ENCODE measurements around the gene SBF2.

DNA sequence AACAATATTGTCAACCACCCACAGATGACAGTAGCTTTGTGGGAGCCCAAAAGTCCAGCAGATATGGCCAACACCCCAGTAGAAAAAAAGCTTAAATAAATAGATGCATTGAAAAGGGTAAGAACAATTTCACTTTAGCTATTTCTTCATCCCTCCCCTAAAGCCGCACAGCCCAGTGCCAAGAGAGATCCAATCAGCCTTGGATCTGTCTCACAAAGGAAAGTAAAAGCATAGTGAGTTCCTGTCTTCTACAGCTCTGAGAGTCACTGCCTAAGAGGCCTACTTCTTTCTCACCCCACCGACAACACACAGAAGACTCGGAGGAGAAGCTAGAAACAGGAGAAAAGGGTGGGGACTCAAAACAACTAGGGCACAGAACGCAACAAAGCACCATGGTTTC, 196.4 kb downstream of the SBF2 start:
- no peak for TF ChIP-seq POLR2AphosphoS5 (IDR thresholded peaks at IDR 0.05)
- TF ChIP-seq, protein P1, sequence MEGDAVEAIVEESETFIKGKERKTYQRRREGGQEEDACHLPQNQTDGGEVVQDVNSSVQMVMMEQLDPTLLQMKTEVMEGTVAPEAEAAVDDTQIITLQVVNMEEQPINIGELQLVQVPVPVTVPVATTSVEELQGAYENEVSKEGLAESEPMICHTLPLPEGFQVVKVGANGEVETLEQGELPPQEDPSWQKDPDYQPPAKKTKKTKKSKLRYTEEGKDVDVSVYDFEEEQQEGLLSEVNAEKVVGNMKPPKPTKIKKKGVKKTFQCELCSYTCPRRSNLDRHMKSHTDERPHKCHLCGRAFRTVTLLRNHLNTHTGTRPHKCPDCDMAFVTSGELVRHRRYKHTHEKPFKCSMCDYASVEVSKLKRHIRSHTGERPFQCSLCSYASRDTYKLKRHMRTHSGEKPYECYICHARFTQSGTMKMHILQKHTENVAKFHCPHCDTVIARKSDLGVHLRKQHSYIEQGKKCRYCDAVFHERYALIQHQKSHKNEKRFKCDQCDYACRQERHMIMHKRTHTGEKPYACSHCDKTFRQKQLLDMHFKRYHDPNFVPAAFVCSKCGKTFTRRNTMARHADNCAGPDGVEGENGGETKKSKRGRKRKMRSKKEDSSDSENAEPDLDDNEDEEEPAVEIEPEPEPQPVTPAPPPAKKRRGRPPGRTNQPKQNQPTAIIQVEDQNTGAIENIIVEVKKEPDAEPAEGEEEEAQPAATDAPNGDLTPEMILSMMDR (IDR thresholded peaks at IDR 0.05), result no peak

Measured in gastroesophageal sphincter (tissue), 3 donors.